GM12892 (cell line): Measurements from ENCODE around the gene RBFA.

ENCODE experiments used
- POLR2A ChIP-seq: IDR thresholded peaks from 2 replicates; pipeline ENCODE4 v1.6.1; 2011; ENCODE audit warnings: low read depth, low read length, control low read depth
- POLR2AphosphoS5 ChIP-seq: IDR thresholded peaks from 2 replicates; pipeline ENCODE4 v1.6.1; 2011; ENCODE audit warnings: low read depth, low read length, control low read depth
- TAF1 ChIP-seq: IDR thresholded peaks from 2 replicates; pipeline ENCODE4 v1.6.1; 2011; ENCODE audit warnings: low read depth, mild to moderate bottlenecking, control low read depth, low read length, borderline replicate concordance

DNA sequence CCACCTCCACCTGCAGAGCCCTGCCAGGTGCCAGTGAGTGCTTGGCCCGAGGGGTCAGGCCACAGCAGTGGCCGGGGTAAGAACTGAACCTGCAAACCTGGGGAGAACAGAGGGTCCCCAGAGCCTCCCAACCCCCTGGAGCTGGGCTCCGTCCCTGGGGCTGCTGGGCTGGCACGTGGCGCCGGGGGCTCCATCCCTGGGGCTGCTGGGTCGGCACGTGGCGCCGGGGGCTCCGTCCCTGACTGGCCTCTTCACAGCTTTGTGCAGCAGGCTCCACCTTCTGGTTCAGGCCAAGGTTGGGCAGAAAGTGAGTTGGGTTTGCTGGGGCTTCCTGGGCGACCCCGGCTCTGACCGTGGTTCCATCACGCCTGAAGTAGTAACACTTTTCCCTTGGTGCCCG lies 12.2 kb downstream of the RBFA start:
- TF ChIP-seq POLR2A (no peak), POLR2AphosphoS5 (no peak), TAF1 (no peak)
